ENCODE measurements around the gene FIBP.

DNA sequence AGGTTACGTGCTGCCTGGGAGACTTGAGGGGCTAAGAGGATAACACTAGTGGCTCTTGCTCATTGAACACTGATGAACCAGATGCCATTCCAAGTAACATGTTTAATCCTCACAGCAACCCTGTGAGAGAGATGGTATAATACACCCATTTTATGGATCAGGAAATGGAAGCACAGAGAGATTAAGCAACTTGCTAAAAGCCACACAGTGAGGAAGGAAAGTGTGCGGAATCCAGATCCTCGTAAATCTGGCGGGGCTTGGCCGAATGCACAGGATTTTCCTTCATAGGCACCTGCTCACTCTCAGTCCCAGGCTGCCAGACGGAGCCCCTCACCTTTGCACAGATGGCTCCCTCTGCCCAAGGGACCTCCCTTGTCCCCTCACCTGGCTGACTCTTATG lies 19.6 kb upstream of the FIBP start:
- TF ChIP-seq, protein P1, sequence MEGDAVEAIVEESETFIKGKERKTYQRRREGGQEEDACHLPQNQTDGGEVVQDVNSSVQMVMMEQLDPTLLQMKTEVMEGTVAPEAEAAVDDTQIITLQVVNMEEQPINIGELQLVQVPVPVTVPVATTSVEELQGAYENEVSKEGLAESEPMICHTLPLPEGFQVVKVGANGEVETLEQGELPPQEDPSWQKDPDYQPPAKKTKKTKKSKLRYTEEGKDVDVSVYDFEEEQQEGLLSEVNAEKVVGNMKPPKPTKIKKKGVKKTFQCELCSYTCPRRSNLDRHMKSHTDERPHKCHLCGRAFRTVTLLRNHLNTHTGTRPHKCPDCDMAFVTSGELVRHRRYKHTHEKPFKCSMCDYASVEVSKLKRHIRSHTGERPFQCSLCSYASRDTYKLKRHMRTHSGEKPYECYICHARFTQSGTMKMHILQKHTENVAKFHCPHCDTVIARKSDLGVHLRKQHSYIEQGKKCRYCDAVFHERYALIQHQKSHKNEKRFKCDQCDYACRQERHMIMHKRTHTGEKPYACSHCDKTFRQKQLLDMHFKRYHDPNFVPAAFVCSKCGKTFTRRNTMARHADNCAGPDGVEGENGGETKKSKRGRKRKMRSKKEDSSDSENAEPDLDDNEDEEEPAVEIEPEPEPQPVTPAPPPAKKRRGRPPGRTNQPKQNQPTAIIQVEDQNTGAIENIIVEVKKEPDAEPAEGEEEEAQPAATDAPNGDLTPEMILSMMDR (conservative IDR thresholded peaks at IDR 0.05; ENCODE audit: low read length) = no peak
- TF ChIP-seq EZH2phosphoT487 (IDR thresholded peaks at IDR 0.05; ENCODE audit: borderline replicate concordance) = no peak
